HG02798 (cell line): ENCODE results near the gene TRIM39.

Experiments used
- ATAC-seq: cut with Tn5 transposase; IDR thresholded peaks from one replicate; pipeline ENCODE4 v1.9.1; 2021; ENCODE audit warnings: mild to moderate bottlenecking; ENCODE audit not compliant: unreplicated experiment, poor library complexity

The TRIM39 gene

DNA sequence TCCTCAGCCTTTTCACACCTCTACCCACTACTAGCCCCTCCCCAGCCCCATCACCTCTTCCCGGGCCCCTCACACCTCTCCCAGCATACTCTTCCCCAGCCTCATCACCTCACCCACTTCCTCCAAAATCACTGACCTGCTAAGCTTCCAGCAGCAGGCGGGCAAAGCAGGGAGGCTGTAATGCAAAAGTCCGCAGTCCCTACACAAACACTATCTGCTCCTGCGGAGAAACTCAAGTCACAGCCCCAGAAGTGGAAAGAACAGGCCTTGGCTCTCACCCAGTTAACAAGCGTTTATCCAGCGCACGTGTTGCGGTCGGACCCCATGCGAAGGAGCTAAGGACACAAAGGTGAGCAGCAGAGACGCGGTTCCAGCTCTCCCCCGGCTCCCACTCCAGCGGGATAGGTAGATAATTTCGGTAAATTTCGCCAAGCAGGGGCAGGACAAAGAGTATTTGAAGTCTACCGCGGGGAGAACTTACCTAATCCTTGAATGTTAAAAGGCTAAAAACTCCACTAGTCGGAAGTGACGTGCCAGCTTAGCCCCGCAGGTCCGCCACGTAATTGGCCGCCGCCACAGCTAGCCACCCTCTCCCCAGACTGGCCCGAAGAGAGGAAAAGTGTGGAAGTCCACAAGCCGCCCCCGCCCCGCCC is 728 bp upstream of the TRIM39 start:
- ATAC-seq = peak; percentile 38

DNA sequence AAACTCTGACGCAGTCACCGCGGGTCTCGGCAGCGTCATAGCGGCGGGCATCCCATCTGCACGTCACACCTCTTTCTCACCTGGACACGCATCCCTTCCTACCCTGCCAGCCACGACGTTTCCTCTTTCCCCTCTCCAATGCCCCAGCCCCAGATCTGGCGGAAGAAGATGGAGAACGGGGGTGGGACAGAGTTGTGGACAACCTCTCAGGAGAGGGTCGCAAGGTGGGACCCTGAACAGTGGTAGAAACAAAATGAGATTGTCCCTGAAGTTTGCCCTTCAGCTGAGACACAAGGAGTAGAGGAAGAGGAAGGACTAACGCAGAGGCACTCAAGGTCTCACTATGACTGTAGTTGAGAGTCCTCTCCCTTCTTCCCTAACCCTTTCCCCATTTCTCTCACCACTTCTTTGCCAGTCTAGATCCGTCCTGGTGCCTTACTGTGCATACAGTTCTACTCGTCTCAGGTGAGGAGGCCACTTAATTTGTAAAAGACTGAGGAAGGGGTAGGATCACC is 562 bp downstream of the TRIM39 start:
- no peak for ATAC-seq

DNA sequence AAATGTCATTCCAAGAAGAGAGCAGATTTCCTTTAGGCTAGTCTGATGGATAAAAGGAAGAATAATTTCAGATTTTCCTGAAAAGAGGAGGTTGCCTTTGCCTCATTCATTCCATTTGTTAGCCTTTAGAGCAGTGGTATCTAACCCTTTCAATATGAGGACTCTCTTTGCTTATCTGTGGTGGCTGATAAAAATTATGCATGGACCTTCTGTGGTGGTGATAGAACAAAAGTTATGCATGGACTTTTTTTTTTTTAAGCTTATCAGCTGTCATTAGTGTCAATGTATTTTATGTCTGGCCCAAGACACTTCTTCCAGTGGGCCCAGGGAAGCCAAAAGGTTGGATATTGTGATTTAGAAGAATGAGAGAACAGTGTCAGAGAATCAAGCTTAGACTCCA is 1.7 kb downstream of the TRIM39 start:
- no peak for ATAC-seq

DNA sequence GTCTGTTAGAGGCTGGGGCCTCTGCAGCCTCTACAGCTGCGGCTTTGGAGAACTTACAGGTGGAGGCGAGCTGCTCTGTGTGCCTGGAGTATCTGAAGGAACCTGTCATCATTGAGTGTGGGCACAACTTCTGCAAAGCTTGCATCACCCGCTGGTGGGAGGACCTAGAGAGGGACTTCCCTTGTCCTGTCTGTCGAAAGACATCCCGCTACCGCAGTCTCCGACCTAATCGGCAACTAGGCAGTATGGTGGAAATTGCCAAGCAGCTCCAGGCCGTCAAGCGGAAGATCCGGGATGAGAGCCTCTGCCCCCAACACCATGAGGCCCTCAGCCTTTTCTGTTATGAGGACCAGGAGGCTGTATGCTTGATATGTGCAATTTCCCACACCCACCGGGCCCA is 2.6 kb downstream of the TRIM39 start:
- ATAC-seq = no peak

DNA sequence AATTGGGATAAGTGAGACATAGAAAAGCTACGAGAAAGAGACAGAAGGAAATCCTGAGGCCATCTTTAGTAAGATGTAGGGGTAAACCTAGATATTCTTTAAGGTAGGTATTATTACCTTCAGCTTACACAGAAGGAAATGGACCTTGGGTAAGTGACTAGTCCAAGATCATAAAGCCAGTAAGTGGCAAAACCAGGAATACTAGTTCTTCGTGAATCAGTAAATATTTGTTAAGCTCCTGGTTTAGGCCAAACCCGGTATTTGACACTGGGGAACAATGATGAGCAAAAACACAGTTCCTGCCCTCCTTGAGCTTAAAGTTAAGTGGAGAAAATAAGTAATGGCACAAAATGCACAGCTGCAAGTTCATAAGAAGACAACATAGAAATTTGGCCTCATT is 5.3 kb downstream of the TRIM39 start:
- no peak for ATAC-seq

DNA sequence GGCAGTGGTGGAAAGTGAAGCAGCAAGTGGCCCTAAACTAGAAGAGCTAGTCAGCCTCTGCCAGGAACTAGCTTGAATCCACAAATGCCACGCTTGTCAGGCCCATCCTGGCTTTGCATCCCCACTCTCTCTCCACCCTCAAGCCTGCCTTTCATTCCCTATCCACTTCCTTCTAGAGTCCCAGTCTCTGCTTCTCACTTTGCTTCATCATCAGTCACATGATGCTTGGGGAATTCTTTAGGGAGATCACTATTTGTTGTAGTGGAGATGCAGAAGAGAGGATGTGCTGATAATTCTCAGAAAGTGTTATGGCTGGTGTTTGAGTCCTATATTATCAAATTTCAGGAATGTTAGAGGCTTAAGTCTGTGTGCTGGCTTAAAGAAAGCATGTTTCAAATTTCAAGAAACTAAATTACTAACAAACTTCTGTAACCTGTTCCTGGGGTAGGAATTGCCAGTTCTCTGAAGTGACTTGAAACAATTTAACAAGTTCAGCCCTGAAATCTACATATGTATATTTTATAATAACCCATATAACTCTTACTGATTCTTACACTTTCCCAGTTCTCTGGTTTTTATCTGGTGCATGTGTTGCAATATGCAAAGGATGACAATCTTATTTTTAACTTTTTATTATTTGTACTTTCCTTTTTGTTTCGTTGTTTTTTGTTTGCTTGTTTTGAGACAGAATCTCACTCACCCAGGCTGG is 7.5 kb downstream of the TRIM39 start:
- ATAC-seq = no peak

DNA sequence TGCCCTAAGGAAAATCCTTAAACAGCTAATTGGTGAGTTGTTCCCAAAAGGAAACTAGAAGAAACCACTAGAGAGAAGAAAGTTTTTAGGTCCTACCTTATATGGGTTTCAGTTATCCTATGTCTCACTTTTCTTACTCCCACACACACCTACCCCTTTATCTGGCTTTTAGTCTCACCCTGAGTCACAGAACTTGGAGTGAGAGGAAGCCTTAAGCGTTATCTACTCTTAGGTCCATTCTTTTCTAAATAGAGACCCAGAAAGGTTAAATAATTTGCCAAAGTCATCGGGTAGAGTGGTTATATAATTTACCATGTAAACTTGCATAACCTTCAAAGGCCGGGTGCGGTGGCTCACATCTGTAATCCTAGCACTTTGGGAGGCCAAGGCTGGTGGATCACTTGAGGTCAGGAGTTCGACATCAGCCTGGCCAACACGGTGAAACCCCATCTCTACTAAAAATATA is 13.9 kb downstream of the TRIM39 start:
- ATAC-seq = no peak

DNA sequence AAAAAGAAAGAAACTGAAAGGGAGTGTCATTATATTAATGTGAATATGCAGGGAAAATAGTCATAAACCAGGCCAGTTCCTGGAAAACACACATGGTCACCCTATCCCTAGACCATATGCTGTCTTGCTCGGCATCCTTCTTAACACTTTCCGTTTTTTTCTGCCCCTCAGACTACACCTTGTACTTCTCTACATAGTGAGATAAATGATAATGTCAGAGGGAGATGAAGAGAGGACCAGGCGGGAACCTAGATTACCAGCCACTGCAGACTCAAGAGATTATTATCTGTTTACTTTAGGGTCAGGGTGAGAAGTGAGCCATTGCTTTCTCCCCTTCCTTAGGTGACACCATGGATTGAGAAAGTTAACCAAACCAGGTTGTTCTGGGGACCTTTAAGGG is 14.5 kb downstream of the TRIM39 start:
- ATAC-seq = no peak

DNA sequence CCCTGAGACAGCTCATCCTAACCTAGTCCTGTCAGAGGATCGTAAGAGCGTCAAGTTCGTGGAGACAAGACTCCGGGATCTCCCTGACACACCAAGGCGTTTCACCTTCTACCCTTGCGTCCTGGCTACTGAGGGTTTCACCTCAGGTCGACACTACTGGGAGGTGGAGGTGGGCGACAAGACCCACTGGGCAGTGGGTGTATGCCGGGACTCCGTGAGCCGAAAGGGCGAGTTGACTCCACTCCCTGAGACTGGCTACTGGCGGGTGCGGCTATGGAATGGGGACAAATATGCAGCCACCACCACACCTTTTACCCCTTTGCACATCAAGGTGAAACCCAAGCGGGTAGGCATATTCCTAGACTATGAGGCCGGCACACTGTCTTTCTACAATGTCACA is 15.0 kb downstream of the TRIM39 start:
- no peak for ATAC-seq

DNA sequence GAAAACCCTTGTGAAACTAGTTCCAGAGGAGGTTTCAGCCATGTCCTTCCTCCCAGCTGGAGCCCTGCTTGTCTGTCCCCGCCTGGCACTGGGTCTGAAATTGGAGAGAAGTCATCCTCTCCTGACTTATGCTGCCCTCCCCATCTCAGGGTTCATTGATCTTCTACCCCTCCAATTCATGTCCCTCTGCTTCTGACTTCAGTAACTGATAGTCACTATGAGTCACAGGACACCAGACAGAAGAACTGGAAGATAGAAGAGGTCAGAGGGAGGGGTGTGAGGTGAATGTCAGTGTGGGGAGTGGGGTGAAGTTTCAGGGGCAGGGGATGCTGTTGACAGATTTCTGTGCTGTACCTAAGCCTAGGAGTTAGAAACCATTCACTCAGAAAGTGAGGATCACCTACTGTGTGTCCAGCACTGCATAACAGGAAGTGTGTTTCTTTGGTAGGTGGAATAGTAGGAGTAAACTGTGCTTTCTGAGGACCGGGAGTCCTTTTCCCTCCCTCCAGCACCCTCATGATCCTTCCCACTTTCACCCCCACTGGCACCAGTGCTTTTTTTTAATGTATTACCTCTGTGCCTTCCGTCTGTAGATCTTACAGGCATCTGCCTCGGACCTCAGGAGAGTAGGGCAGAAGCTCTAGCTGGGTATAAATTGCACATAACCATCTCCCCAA is 17.6 kb downstream of the TRIM39 start:
- no peak for ATAC-seq

DNA sequence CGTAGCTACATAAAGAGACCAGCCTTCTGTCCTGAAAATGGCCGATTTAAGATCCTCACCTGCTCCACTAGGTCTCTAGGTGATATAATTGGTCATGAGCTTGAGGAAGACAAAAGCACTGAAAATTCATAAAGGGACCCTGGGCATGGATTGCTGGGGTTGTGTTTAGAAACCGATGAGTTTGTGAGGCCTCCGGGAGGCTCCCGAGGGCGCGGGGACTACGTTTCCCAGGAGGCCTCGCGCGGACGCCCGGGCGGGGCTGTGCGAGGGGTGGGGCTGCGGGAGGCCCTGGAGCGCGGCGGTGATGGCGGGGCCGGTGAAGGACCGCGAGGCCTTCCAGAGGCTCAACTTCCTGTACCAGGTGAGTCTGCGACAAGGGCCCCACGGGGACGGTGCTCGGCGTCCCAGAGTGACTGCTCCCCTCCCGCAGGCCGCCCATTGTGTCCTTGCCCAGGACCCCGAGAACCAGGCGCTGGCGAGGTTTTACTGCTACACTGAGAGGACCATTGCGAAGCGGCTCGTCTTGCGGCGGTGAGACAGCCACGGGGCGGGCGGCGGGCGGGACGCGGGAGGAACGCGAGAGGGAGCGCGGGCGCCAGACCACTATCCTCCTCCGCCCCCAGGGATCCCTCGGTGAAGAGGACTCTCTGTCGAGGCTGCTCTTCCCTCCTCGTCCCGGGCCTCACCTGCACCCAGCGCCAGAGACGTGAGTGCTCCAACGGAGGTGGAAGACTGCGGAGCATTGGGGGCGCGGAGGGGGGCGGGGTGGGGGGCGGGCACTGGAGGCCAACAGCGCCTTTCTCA is 18.3 kb downstream of the TRIM39 start, which contains the start of gene RPP21:
RPP21 (plus strand) TSS at position 289 of the 804 bp plus-strand sequence; CDS start at position 305, 16 bp downstream.
- ATAC-seq = peak; percentile 95

DNA sequence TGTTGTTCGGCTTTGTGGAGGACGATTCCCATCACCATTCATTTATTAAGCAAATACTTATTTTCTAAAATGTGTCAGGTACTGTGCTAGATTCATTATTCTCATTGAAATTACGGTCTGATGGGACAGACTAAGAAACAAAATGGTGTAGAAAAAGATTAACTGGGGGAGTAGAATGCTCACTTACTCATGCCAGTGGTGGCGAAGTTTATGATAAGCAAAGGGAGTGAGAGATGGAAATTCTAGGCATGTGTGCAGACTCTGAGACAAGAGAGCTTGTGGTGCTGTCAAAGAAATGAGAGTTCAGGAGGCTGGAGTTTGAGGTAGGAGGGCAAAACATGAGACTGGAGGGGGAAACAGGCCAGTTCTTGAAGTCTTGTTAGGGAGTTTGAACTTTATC is 19.1 kb downstream of the TRIM39 start:
- no peak for ATAC-seq

DNA sequence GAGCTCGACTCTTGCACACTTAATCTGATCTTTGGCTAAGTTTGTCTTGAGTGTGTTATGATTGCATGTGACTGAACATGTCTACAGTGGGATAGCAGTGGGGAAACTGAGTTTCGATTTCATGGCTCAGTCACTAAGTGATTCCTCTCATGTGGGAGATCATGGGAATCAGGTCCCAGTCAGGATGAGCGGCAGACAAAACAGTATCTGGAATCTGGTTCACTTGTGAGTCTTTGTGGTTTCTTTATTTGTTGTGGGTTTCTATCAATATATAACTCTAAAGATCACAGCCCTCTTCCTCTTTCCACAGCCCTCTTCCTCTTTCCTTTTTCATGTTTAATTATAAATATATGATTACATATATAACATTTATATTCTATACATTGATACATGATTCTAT is 22.2 kb downstream of the TRIM39 start:
- ATAC-seq = no peak

DNA sequence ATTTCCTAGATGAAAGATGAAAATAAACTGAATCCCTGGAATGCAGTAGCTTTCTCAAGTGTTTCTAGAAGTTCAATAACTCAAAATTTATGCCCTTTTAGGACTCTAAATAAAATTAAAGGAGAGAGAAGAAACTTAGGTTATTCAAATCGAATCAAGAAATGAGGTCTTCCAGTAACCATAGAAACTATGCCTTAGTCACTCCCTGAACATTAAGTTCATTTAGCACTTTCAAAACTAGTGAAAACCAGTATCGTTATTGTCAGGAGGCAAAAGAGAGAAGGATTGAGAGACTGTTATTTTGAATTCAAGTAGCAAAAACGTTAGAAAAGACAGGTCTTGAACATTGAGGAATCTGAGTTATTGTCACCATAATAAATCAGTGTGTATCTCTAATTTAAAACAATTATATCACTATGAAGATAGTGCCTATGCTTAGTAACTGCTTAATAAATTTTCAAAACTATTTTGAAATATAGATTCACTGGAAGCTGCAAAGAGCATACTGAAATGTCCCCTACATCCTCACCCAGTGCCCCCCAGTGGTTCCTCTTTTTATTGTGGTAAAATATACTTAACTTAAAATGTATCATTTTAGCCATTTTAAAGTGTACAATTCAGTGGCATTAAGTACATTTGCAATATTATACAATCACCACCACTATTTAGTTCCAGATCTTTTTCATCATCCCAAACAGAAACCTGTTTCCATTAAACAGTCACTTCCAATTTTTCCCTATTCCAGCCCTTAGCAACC is 22.9 kb downstream of the TRIM39 start:
- ATAC-seq = no peak

DNA sequence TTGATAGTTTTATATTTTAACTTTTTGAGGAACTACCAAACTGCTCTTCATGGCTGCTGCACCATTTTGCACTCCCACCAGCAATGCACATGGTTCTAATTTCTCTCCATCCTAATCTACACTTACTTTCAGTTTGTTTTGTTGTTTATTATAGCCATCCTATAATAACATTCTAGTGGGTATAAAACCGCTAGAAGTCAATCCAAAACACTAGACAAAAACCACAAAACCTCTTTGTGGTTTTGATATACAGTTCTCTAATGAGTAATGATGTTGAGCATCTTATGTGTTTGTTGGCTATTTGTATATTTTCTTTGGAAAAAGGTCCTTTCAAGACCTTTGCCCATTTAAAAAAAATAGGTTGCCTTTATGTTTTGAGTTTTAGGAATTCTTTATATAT is 23.8 kb downstream of the TRIM39 start:
- no peak for ATAC-seq

DNA sequence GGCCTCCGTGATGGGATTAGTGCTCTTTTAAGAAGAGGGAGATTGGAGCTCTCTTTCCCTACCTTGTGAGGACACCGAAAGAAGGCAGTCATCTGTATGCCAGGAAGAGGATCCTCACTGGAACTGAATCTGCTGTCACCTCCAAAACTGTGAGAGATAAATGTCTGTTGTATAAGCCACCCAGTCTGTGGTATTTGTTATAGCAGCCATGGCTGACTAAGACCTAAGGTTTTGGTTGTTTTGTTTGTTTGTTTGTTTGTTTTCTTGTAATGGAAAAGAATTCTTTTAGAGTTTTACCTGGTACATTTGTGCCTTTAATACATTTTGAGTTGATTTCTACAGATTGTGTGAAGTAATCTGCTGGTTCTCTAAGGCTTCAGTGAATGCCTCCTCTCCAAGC is 25.8 kb downstream of the TRIM39 start:
- no peak for ATAC-seq

DNA sequence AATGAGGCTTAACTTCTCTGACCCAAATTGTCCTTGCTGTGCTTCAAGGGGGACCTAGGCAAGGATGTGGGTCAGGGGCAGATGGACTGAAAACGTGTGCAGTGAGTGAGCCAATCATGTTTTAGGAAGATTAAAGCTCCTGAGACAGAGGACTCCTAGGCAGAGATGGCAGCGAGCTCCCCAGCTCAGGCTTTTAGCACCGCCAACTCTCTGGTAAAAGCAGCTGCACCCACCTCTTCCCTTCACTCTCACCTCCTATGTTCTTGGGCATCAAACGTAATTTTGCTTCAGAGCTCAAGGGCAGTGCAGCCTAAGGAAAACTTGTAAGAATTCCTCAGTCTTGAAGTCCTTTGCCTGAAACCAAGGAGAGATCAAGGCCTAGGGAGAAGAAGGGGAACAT is 28.6 kb downstream of the TRIM39 start:
- ATAC-seq = no peak

DNA sequence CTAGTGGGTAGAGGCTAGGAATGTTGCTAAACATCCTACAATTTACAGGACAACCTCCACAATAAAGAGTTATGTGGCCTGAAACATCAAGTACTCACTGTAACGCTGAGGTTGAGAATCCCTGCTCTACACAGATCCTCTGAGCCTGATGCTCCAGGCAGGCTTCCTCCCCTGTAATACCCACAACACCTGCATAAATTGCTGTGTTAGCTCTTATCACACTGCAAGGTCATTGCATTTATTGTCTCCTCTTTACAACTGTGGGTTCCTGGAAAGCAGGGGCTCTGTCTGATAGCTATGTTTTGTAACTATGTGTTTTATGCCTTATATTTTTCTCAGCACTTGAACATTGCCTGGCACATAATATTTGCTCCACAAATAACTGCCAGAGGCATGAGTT is 29.8 kb downstream of the TRIM39 start:
- no peak for ATAC-seq

DNA sequence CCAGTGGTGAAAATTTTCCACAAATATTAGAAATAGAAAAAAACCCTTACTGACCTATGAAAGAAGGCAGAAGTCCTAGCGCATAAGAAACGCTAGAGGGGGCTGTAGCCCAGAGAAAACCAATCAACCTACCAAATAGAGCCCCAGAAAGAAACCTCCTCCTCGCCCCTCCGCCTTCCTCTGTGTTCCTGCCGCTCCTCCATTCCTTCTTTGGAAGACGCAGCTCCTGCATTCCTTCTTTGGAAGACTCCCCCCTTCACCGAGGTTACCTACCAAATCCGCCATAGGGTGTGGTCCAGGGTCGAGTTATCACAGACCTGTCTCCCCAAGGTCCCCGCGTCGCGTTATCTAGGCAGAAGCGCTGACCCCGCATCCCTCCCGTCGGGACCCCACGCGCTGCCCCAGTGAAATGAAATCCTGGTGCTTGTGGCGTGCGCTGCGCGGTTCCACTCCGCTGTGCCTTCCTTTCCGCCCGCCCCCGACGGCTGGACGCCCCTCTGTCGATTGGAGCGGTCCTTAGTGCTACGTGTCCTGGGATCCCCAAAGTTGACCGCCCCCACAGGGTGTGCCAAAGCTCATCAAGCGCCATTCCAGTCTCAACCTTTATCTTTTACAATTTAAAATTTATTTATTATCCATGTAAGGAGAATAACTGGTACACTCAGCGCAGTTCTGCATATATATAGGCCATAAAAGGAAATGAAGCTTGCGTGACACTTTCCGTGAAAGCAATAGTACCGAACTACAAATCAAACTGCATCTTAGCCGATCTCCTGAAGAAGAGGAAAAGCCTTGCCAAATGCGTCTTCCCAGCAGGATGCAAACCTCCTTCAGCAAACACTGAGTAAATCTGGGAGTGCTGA is 31.2 kb downstream of the TRIM39 start:
- no peak for ATAC-seq
